Measurements from ENCODE around the gene SIRPD. TPM values are rescaled to one million over a fixed set of nuclear protein-coding genes. Genes with fewer than 3 reads are reported as not detected.

SIRPD gene
- total RNA-seq, 2 experiments from 2014 or later: not detected

GRCh38 chr20:1490643-1491195, 66.8 kb downstream of the SIRPD start:
- H3K27me3 Mint-ChIP-seq: peaks cover 17% of the 10 kb centered on the region
- H3K4me1 Mint-ChIP-seq (ENCODE audit: low read depth): peaks cover 12% of the 10 kb centered on the region
- ChIA-PET CTCF (interaction anchor here (1.1 to 2.8 kb wide), 3 partner anchors 13 to 286 kb away, joined by 3 to 19 read pairs (median 11); no protein-coding TSS in a partner anchor), POLR2A (interaction anchor here (1.2 kb wide), 1 partner anchor 24 kb away, joined by 3 read pairs; the partner anchor contains the start of gene NSFL1C)
- intact Hi-C loops (cut with micrococcal nuclease): no loop called here
- H3K27ac Mint-ChIP-seq: no peak overlapping the region
- ATAC-seq: no peak
- H3K36me3 Mint-ChIP-seq (ENCODE audit: low read depth): no peaks in the 10 kb centered on the region
- no peak overlapping the region for H3K4me3 Mint-ChIP-seq
- TF ChIP-seq CTCF (IDR thresholded peaks at IDR 0.05): no peak
- no peaks in the 10 kb centered on the region for H3K9me3 Mint-ChIP-seq
- DNase-seq: no peak

GRCh38 chr20:1489764-1490436, 67.6 kb downstream of the SIRPD start:
- H3K9me3 Mint-ChIP-seq: no peaks in the 10 kb centered on the region
- ChIA-PET POLR2A (interaction anchor here (0.9 kb wide), 1 partner anchor 292 kb away, joined by 3 read pairs; no protein-coding TSS in a partner anchor), CTCF (interaction anchor here (1.1 to 2.8 kb wide), 3 partner anchors 14 to 287 kb away, joined by 3 to 19 read pairs (median 11); no protein-coding TSS in a partner anchor)
- TF ChIP-seq CTCF (IDR thresholded peaks at IDR 0.05): no peak
- no peak for ATAC-seq
- intact Hi-C loops (cut with micrococcal nuclease): no loop called here
- no peak overlapping the region for H3K4me3 Mint-ChIP-seq
- H3K36me3 Mint-ChIP-seq (ENCODE audit: low read depth): no peaks in the 10 kb centered on the region
- no peak overlapping the region for H3K27ac Mint-ChIP-seq
- no peak for DNase-seq
- H3K27me3 Mint-ChIP-seq: peaks cover 18% of the 10 kb centered on the region
- H3K4me1 Mint-ChIP-seq (ENCODE audit: low read depth): peaks cover 12% of the 10 kb centered on the region

- Mint-ChIP-seq H3K4me3 (no peak overlapping the region), H3K27me3 (peaks cover 22% of the 10 kb centered on the region), H3K4me1 (ENCODE audit: low read depth) (peaks cover 12% of the 10 kb centered on the region), H3K36me3 (ENCODE audit: low read depth) (no peaks in the 10 kb centered on the region), H3K9me3 (no peaks in the 10 kb centered on the region), H3K27ac (no peak overlapping the region)
- DNase-seq: no peak
- no peak for ATAC-seq
- CTCF ChIA-PET: interaction anchor here (2.7 to 2.8 kb wide), 2 partner anchors 15 to 288 kb away, joined by 11 to 19 read pairs; no protein-coding TSS in a partner anchor
- intact Hi-C loops (cut with micrococcal nuclease): no loop called here
- POLR2A ChIA-PET: interaction anchor here (0.9 kb wide), 1 partner anchor 292 kb away, joined by 3 read pairs; no protein-coding TSS in a partner anchor
- no peak for TF ChIP-seq CTCF (IDR thresholded peaks at IDR 0.05)
Observed at GRCh38 chr20:1489325-1489724, 68.2 kb downstream of the SIRPD start.

GRCh38 chr20:1486566-1486965, 70.9 kb downstream of the SIRPD start:
- Mint-ChIP-seq H3K4me3 (no peak overlapping the region), H3K27ac (no peak overlapping the region), H3K27me3 (peaks cover 23% of the 10 kb centered on the region), H3K9me3 (no peaks in the 10 kb centered on the region), H3K4me1 (ENCODE audit: low read depth) (peaks cover 2% of the 10 kb centered on the region), H3K36me3 (ENCODE audit: low read depth) (no peaks in the 10 kb centered on the region)
- DNase-seq (no peak), ATAC-seq (no peak)
- TF ChIP-seq CTCF (IDR thresholded peaks at IDR 0.05): no peak
- intact Hi-C loops (cut with micrococcal nuclease): no loop called here
- ChIA-PET CTCF (interaction anchor here (3.7 kb wide), 1 partner anchor 17 kb away, joined by 21 read pairs; no protein-coding TSS in a partner anchor), POLR2A (interaction anchor here (0.9 to 1.2 kb wide), 2 partner anchors 10 to 70 kb away, joined by 3 read pairs; no protein-coding TSS in a partner anchor)
